NCI-H82 treated with DMSO at 0.1 percent for 48 hours (cell line): ENCODE measurements around the gene OR2B6.

Source experiments
- DNase-seq: peaks from one replicate; lab custom pipeline; 2025; ENCODE audit not compliant: unreplicated experiment; lab: John Stamatoyannopoulos, UW

The OR2B6 gene

GRCh38 chr6:28000351-28001045 lies 43.5 kb downstream of the OR2B6 start:
- no peak for DNase-seq

GRCh38 chr6:28001351-28001750 lies 44.3 kb downstream of the OR2B6 start:
- no peak for DNase-seq

- no peak for DNase-seq
Observed at GRCh38 chr6:28001751-28002150, 44.7 kb downstream of the OR2B6 start.

GRCh38 chr6:28002161-28002560 lies 45.1 kb downstream of the OR2B6 start:
- no peak for DNase-seq

GRCh38 chr6:28003059-28003458 lies 46.0 kb downstream of the OR2B6 start:
- no peak for DNase-seq

- no peak for DNase-seq
Observed at GRCh38 chr6:28003661-28004060, 46.6 kb downstream of the OR2B6 start.

- DNase-seq, result no peak
Observed at GRCh38 chr6:28004350-28005151, 47.5 kb downstream of the OR2B6 start.

- DNase-seq, result no peak
Observed at GRCh38 chr6:28005152-28005890, 48.3 kb downstream of the OR2B6 start.

GRCh38 chr6:28005975-28006374 lies 48.9 kb downstream of the OR2B6 start:
- DNase-seq, result no peak
